Upper lobe of left lung (tissue), 4 donors: ENCODE measurements around the gene PAPPA.

Source experiments
- CTCF ChIP-seq, 6 experiments: fragments of 450-650 bp in 4 of 6; fragments of 200-600 bp in 2 of 6; sonication (generic) in 2 of 6; IDR thresholded peaks; one replicate each; pipeline ENCODE4 v1.5.1; 2016 to 2019; ENCODE audit warnings: antibody characterized with exemption in 6 of 6
- POLR2AphosphoS5 ChIP-seq, 2 donors: sonication (generic); formaldehyde crosslinking; IDR thresholded peaks; one replicate each; pipeline ENCODE4 v1.5.1; 2017; ENCODE audit warnings: antibody characterized with exemption in 2 of 2

GRCh38 chr9:116303270-116303669 lies 149.7 kb downstream of the PAPPA start:
- no peak for TF ChIP-seq CTCF (IDR thresholded peaks at IDR 0.05)
- TF ChIP-seq POLR2AphosphoS5 (IDR thresholded peaks at IDR 0.05): no peak
